Lower leg skin (tissue), 4 donors: Measurements from ENCODE around the gene RNF5. TPM values are rescaled to one million over a fixed set of nuclear protein-coding genes. Genes with fewer than 3 reads are reported as not detected.

Source experiments
- DNase-seq, 2 donors: peaks; one replicate each; pipeline ENCODE4 v3.0.0-alpha.2; 2019; ENCODE audit warnings: low spot score in 2 of 2
- H3K4me3 ChIP-seq: fragments of 200-600 bp; sonication (generic); 2 replicates; pipeline ENCODE4 v1.5.1; 2017; ENCODE audit warnings: mild to moderate bottlenecking, low read depth; ENCODE audit not compliant: poor library complexity, severe bottlenecking
- POLR2A ChIP-seq, 2 donors: fragments of 450-650 bp; IDR thresholded peaks; one replicate each; pipeline ENCODE4 v1.6.1; 2016 to 2017; ENCODE audit warnings: antibody characterized with exemption in 2 of 2, mild to moderate bottlenecking in 1 of 2, moderate library complexity in 1 of 2
- WGBS, 2 donors: methylation state at CpG; one replicate each; pipeline ENCODE4 v1.1.5; 2018; 5-methylcytosine and 5-hydroxymethylcytosine counted together
- intact Hi-C: fragments of 100-400 bp; cut with DNase I; formaldehyde crosslinking; loops from one replicate; pipeline ENCODE4 v1.15.0; 2023; ENCODE audit warnings: low total_unique reads
- total RNA-seq, 4 donors: library from RNA; depleted of rRNA; stranded (reverse); fragments of >200 nt; gene quantifications; one replicate each; pipeline ENCODE4 v1.1.0, GENCODE V29; 2016
- TF ChIP-seq, protein P1 (sequence below), 3 donors: fragments of 450-650 bp; IDR thresholded peaks; one replicate each; pipeline ENCODE4 v1.5.1; 2016; ENCODE audit warnings: antibody characterized with exemption in 3 of 3, mild to moderate bottlenecking in 3 of 3, moderate library complexity in 2 of 3

Gene RNF5
- 10 to 100 TPM; 52.4 to 75.3 (median 56.8) TPM for total RNA-seq

DNA sequence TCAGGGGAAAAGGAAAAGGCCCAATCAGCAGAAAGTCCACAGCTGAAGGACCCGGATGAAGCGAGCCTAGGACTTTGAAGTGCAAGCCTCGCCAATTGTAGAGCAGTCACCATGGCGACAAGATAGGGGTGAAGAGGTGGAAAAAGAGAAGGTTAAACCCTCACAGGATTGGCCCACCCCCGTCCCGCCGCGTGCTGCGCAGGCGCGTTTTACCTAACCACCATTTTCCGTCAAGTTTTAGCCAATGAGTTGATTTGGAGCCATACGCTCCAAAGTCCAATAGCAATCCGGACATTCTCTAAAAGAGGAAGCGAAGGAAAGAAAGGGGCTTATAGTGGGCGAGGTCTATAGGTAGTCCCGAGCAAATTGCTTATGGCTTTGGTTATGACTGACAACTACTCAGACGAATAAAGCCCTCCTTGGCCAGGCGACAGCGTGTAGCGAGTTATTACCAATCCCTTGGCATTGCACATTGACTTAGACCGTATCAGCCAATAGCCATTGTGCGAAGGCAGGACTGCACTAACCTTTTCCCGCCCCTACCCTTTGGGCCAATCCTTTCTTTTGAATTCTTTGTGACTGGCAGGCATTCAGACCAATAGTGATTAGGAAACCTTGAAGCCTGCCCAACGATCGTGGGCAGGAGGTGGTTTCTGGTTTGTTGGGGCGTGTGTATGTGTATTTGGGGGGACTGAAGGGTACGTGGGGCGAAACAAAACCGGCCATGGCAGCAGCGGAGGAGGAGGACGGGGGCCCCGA, at the start of gene RNF5:
TSS of gene RNF5 (plus strand) at position 618 of the 759 bp plus-strand sequence. CDS start at position 725, 107 bp downstream.
- DNase-seq, result peak; percentile 99
- H3K4me3 ChIP-seq, result peak within 1 kb of the TSS; percentile 50
- 0 to 1% methylated on average over 33 of the region's 33 CpGs for WGBS, 2 donors
- intact Hi-C loops, result no loop called here
- TF ChIP-seq, protein P1, sequence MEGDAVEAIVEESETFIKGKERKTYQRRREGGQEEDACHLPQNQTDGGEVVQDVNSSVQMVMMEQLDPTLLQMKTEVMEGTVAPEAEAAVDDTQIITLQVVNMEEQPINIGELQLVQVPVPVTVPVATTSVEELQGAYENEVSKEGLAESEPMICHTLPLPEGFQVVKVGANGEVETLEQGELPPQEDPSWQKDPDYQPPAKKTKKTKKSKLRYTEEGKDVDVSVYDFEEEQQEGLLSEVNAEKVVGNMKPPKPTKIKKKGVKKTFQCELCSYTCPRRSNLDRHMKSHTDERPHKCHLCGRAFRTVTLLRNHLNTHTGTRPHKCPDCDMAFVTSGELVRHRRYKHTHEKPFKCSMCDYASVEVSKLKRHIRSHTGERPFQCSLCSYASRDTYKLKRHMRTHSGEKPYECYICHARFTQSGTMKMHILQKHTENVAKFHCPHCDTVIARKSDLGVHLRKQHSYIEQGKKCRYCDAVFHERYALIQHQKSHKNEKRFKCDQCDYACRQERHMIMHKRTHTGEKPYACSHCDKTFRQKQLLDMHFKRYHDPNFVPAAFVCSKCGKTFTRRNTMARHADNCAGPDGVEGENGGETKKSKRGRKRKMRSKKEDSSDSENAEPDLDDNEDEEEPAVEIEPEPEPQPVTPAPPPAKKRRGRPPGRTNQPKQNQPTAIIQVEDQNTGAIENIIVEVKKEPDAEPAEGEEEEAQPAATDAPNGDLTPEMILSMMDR (IDR thresholded peaks at IDR 0.05), result no peak
- no peak for TF ChIP-seq POLR2A (IDR thresholded peaks at IDR 0.05)

GRCh38 chr6:32128751-32129296, 49.4 kb upstream of the RNF5 start:
- DNase-seq, result peak in 1 of 2 donors; percentile 86
- peak overlapping the region; percentile 53 for H3K4me3 ChIP-seq
- intact Hi-C loops, result loop anchor here (10.0 kb wide), 1 partner anchor 66 kb away; the partner anchor contains the start of genes GPSM3 and PBX2
- no peak for TF ChIP-seq POLR2A (IDR thresholded peaks at IDR 0.05)
- TF ChIP-seq, protein P1 (IDR thresholded peaks at IDR 0.05), result no peak
- 85 to 94% methylated on average over 10 to 13 of the region's 13 CpGs for WGBS, 2 donors

GRCh38 chr6:32129297-32130088, 48.7 kb upstream of the RNF5 start:
- DNase-seq, result no peak
- TF ChIP-seq, protein P1 (IDR thresholded peaks at IDR 0.05), result no peak
- no peak for TF ChIP-seq POLR2A (IDR thresholded peaks at IDR 0.05)
- peak overlapping the region; percentile 53 for H3K4me3 ChIP-seq
- intact Hi-C loops, result loop anchor here (10.0 kb wide), 1 partner anchor 65 kb away; the partner anchor contains the start of genes GPSM3 and PBX2
- 27 to 30% methylated on average over 22 of the region's 22 CpGs for WGBS, 2 donors

- TF ChIP-seq POLR2A (IDR thresholded peaks at IDR 0.05), result no peak
- TF ChIP-seq, protein P1 (IDR thresholded peaks at IDR 0.05), result no peak
- 89 to 91% methylated on average over 14 of the region's 14 CpGs for WGBS, 2 donors
- no peak for DNase-seq
- intact Hi-C loops, result no loop called here
- no peak overlapping the region for H3K4me3 ChIP-seq
These were observed 46.7 kb upstream of the RNF5 start for GRCh38 chr6:32131439-32131948.

DNA sequence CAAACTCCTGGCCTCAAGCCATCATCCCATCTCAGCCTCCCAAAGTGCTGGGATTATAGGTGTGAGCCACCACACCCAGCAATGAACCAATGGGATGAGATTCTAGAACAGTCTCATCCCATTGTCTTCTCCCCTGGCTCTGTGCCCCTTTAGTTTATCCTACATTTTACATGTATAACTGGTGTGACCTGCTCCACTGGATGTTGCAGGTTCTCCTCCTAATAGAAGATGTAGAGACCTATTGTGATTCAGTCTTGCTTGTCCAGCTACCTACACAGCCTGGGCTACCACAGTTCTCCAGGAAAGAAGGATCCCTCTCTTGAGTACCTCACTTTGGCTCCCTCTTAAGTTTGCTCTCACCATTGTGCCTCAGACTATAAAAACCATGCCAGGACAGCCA, 46.1 kb upstream of the RNF5 start:
- intact Hi-C loops, result no loop called here
- no peak overlapping the region for H3K4me3 ChIP-seq
- TF ChIP-seq, protein P1 (IDR thresholded peaks at IDR 0.05), result no peak
- no peak for DNase-seq
